Activated CD4-positive, alpha-beta memory T cell treated with anti-CD3 and anti-CD28 coated beads, Interleukin-2, amount 10 ng/mL, durations not matched to agents 7 days and 5 days (primary cell): Measurements from ENCODE around the gene SIX6. TPM values are rescaled to one million over a fixed set of nuclear protein-coding genes. Genes with fewer than 3 reads are reported as not detected.
A peak's percentile ranks its signal among the peaks of the same experiment; 100 is the strongest.

Experiments used
- CTCF ChIA-PET: fragments of 350-600 bp; sonication (Branson Sonifier 250); formaldehyde crosslinking; loops from one replicate; lab custom pipeline; 2021; ENCODE audit warnings: antibody characterized with exemption, inconsistent platforms; lab: Charles Lee
- POLR2A ChIA-PET: fragments of 350-600 bp; sonication (Branson Sonifier 250); formaldehyde crosslinking; loops from one replicate; lab custom pipeline; 2021; ENCODE audit warnings: antibody characterized with exemption; lab: Charles Lee
- DNase-seq: peaks from one replicate; pipeline ENCODE4 v3.0.0-alpha.2; 2020
- H3K27ac Mint-ChIP-seq: one replicate; pipeline ENCODE4 v1.8.0; 2021; ENCODE audit warnings: mild to moderate bottlenecking, mixed read lengths
- H3K27me3 Mint-ChIP-seq: one replicate; pipeline ENCODE4 v1.8.0; 2021; ENCODE audit warnings: mixed read lengths
- H3K36me3 Mint-ChIP-seq: one replicate; pipeline ENCODE4 v1.8.0; 2021; ENCODE audit warnings: low read depth, mixed read lengths
- H3K4me1 Mint-ChIP-seq: one replicate; pipeline ENCODE4 v1.8.0; 2021; ENCODE audit warnings: mixed read lengths
- H3K4me3 Mint-ChIP-seq: one replicate; pipeline ENCODE4 v1.8.0; 2021; ENCODE audit warnings: mild to moderate bottlenecking, mixed read lengths
- H3K9me3 Mint-ChIP-seq: one replicate; pipeline ENCODE4 v1.8.0; 2021; ENCODE audit warnings: mixed read lengths
- total RNA-seq, 2 experiments: library from RNA; stranded (reverse); gene quantifications; one replicate each; pipeline ENCODE4 v1.2.3, GENCODE V29; 2021

The SIX6 gene
- total RNA-seq, 2 experiments from 2014 or later, result not detected

GRCh38 chr14:60537663-60538062 is 28.7 kb downstream of the SIX6 start:
- Mint-ChIP-seq H3K27me3 (peaks cover 12% of the 10 kb centered on the region), H3K27ac (no peak overlapping the region), H3K36me3 (no peaks in the 10 kb centered on the region), H3K4me1 (no peaks in the 10 kb centered on the region), H3K9me3 (peaks cover 5% of the 10 kb centered on the region), H3K4me3 (no peak overlapping the region)
- no peak for DNase-seq
- POLR2A ChIA-PET, result no interaction called here
- CTCF ChIA-PET, result no interaction called here

GRCh38 chr14:60544659-60545058 is 35.7 kb downstream of the SIX6 start:
- DNase-seq, result no peak
- Mint-ChIP-seq H3K9me3 (peaks cover 7% of the 10 kb centered on the region), H3K27ac (no peak overlapping the region), H3K27me3 (peaks cover 30% of the 10 kb centered on the region), H3K4me1 (no peaks in the 10 kb centered on the region), H3K4me3 (no peak overlapping the region), H3K36me3 (no peaks in the 10 kb centered on the region)
- POLR2A ChIA-PET, result no interaction called here
- CTCF ChIA-PET, result no interaction called here

GRCh38 chr14:60553808-60554207 is 44.9 kb downstream of the SIX6 start:
- POLR2A ChIA-PET, result no interaction called here
- Mint-ChIP-seq H3K27me3 (peaks cover 19% of the 10 kb centered on the region), H3K36me3 (no peaks in the 10 kb centered on the region), H3K9me3 (no peaks in the 10 kb centered on the region), H3K4me3 (no peak overlapping the region), H3K27ac (no peak overlapping the region), H3K4me1 (no peaks in the 10 kb centered on the region)
- CTCF ChIA-PET, result no interaction called here
- DNase-seq, result no peak

GRCh38 chr14:60561845-60562746 is 53.1 kb downstream of the SIX6 start:
- no peaks in the 10 kb centered on the region for H3K9me3 Mint-ChIP-seq
- H3K4me3 Mint-ChIP-seq, result no peak overlapping the region
- CTCF ChIA-PET, result interaction anchor here (0.7 to 1.0 kb wide), 3 partner anchors 46 to 213 kb away, joined by 3 to 4 read pairs (median 3); no protein-coding TSS in a partner anchor
- no peak overlapping the region for H3K27ac Mint-ChIP-seq
- DNase-seq, result peak; percentile 32
- H3K27me3 Mint-ChIP-seq, result peaks cover 5% of the 10 kb centered on the region
- no peaks in the 10 kb centered on the region for H3K4me1 Mint-ChIP-seq
- H3K36me3 Mint-ChIP-seq, result no peaks in the 10 kb centered on the region
- POLR2A ChIA-PET, result no interaction called here

Other genes starting within 250 kb of the SIX6 start
- gene C14orf39, start 23.1 kb upstream of the SIX6 start, total RNA-seq, result not detected
- gene SIX1, start 140.3 kb downstream of the SIX6 start, total RNA-seq, result 1 to 10 TPM; 1.3 to 1.4 TPM
- gene SIX4, start 215.2 kb downstream of the SIX6 start, total RNA-seq, result under 1 TPM; 0.80 to 0.96 TPM
- 10 to 100 TPM; 37.0 to 40.4 TPM for gene MNAT1, start 225.6 kb downstream of the SIX6 start, total RNA-seq